Transverse colon (tissue), 4 donors: ENCODE measurements around the gene SLC26A3. TPM values are rescaled to one million over a fixed set of nuclear protein-coding genes. Genes with fewer than 3 reads are reported as not detected.

Experiments used
- DNase-seq: peaks from one replicate; pipeline ENCODE4 v3.0.0-alpha.2; 2019
- H3K27ac ChIP-seq, 4 donors: fragments of 200-600 bp; sonication (generic); 2 replicates each; pipeline ENCODE4 v1.5.1; 2016 to 2018; ENCODE audit warnings: inconsistent platforms in 4 of 4
- H3K27me3 ChIP-seq: fragments of 200-600 bp; sonication (generic); 2 replicates; pipeline ENCODE4 v1.5.1; 2017; ENCODE audit warnings: inconsistent platforms
- H3K36me3 ChIP-seq, 4 donors: fragments of 200-600 bp; sonication (generic); 2 replicates each; pipeline ENCODE4 v1.5.1; 2017 to 2019; ENCODE audit warnings: inconsistent platforms in 4 of 4
- H3K4me1 ChIP-seq, 4 donors: fragments of 200-600 bp; sonication (generic); 2 replicates each; pipeline ENCODE4 v1.5.1; 2017 to 2020; ENCODE audit warnings: inconsistent platforms in 4 of 4
- H3K4me3 ChIP-seq, 4 donors: fragments of 200-600 bp; sonication (generic); 1 replicate in 1 of 4; 2 replicates in 3 of 4; pipeline versions ENCODE4 v1.5.1 to v1.6.1; 2017 to 2019; ENCODE audit warnings: inconsistent platforms in 4 of 4
- H3K9me3 ChIP-seq, 2 donors: fragments of 200-600 bp; sonication (generic); 2 replicates each; pipeline ENCODE4 v1.5.1; 2017 to 2019; ENCODE audit warnings: inconsistent platforms in 2 of 2
- CTCF ChIP-seq, 5 experiments: fragments of 200-600 bp in 3 of 5; fragments of 450-650 bp in 2 of 5; sonication (generic) in 3 of 5; IDR thresholded peaks; 1 replicate in 2 of 5; 2 replicates in 3 of 5; pipeline ENCODE4 v1.5.1; 2016 to 2017; ENCODE audit warnings: antibody characterized with exemption in 5 of 5, inconsistent platforms in 3 of 5, mild to moderate bottlenecking in 2 of 5, moderate library complexity in 1 of 5
- EP300 ChIP-seq: sonication (generic); formaldehyde crosslinking; IDR thresholded peaks from one replicate; pipeline ENCODE4 v1.6.1; 2017; ENCODE audit warnings: antibody characterized with exemption, low read depth
- POLR2A ChIP-seq: fragments of 450-650 bp; IDR thresholded peaks from one replicate; pipeline ENCODE4 v1.6.1; 2016; ENCODE audit warnings: antibody characterized with exemption, mild to moderate bottlenecking, moderate library complexity
- POLR2AphosphoS5 ChIP-seq, 3 donors: sonication (generic); formaldehyde crosslinking; IDR thresholded peaks; one replicate each; pipeline ENCODE4 v1.6.1; 2016; ENCODE audit warnings: antibody characterized with exemption in 3 of 3
- WGBS, 2 donors: methylation state at CpG; one replicate each; pipeline ENCODE4 v1.1.5; 2018; ENCODE audit warnings: low coverage in 1 of 2; 5-methylcytosine and 5-hydroxymethylcytosine counted together
- in situ Hi-C, 4 donors: fragments of 200-750 bp; cut with MboI; loops; one replicate each; pipeline versions ENCODE4 v1.15.0 to v1.15.1; 2017; ENCODE audit warnings: low sequenced_read_pairs in 3 of 4, low pct_ligation_motif_present in 1 of 4, low pct_unique_long_range_greater_than_20kb in 1 of 4
- intact Hi-C: fragments of 100-400 bp; cut with DNase I; formaldehyde crosslinking; loops from one replicate; pipeline ENCODE4 v1.15.1; 2023; ENCODE audit warnings: low total_unique reads
- total RNA-seq, 4 donors: library from RNA; depleted of rRNA; stranded (reverse); fragments of >200 nt; gene quantifications; one replicate each; pipeline ENCODE4 v1.1.0, GENCODE V29; 2016

The SLC26A3 gene
- total RNA-seq, 4 donors from 2014 or later = 296 to 4,526 (median 2,822) TPM

DNA sequence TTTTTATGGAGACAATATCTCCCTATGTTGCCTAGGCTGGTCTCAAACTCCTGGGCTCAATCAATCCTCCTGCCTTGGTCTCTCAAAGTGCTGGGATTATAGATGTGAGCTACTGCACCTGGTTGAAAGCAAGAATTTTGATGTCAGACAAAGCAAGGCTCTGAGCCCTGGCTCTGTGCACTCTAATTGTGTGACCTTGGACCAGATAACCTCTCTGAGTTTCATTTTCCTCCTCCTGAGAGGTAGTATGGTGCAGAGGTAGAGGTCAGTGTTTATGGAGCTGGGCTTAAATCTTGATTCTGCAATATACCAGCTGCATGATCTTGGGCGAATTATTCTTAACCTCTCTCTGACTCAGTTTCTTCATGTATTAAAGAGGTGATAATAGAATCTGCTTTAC is 31.4 kb upstream of the SLC26A3 start:
- H3K27ac ChIP-seq = no peak overlapping the region
- H3K4me1 ChIP-seq = peaks cover 0 to 13% (median 4%) of the 10 kb centered on the region in 4 donors
- no peaks in the 10 kb centered on the region for H3K9me3 ChIP-seq
- no peaks in the 10 kb centered on the region for H3K27me3 ChIP-seq
- no peaks in the 10 kb centered on the region for H3K36me3 ChIP-seq
- no peak for DNase-seq
- WGBS, 2 donors = 96 to 100% methylated on average over 1 of the region's 1 CpG
- in situ Hi-C loops = no loop called here
- TF ChIP-seq POLR2A (no peak), EP300 (no peak), POLR2AphosphoS5 (IDR thresholded peaks at IDR 0.05) (no peak), CTCF (IDR thresholded peaks at IDR 0.05) (no peak)
- H3K4me3 ChIP-seq = no peak overlapping the region
- intact Hi-C loops = no loop called here

GRCh38 chr7:107833684-107834106 is 30.7 kb upstream of the SLC26A3 start:
- H3K27ac ChIP-seq = no peak overlapping the region
- intact Hi-C loops (no loop called here), in situ Hi-C loops (no loop called here)
- peaks cover 0 to 13% (median 4%) of the 10 kb centered on the region in 4 donors for H3K4me1 ChIP-seq
- no peak for DNase-seq
- H3K4me3 ChIP-seq = no peak overlapping the region
- H3K27me3 ChIP-seq = no peaks in the 10 kb centered on the region
- no peaks in the 10 kb centered on the region for H3K36me3 ChIP-seq
- H3K9me3 ChIP-seq = no peaks in the 10 kb centered on the region
- TF ChIP-seq CTCF (IDR thresholded peaks at IDR 0.05) (no peak), EP300 (no peak), POLR2AphosphoS5 (IDR thresholded peaks at IDR 0.05) (no peak), POLR2A (no peak)
- WGBS, 2 donors = 76 to 86% methylated on average over 2 to 7 of the region's 7 CpGs

DNA sequence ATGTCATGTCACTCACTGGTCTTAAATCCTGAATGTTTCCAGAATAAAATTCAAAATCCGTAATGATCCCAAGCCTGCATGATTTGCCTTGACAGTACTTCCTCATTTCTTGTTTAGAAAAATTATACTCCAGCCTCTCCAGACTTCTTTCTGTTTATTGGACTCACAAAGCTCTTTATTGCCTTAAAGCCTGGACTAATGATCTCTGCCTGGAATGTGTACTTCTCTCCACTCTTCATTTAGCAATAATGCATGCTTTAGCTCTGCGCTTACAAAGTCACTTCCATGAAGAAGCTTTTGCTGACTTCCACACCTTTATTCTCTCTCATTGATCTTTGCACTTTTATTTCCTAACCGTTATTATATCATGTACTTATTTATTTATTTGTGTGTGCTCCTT is 27.4 kb upstream of the SLC26A3 start:
- in situ Hi-C loops = no loop called here

DNA sequence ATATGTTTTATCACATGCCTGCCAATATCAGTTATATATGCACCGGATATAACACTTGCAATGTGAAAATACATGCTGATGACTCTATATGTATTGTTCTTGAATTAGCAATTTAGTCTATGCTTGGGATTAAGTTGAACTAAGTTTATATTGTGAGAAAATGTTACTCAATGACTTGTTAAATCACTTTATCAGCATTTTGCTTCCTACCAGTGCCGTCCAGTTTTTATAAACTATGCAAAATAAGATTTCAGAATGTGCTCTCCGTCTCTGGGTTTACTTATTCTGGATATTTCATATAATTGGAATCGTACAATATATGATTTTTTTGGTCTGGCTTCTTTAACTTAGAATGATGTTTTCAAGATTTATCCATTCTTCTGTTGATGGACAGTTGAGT is 25.5 kb upstream of the SLC26A3 start:
- Histone ChIP-seq H3K4me1 (peaks cover 0 to 13% (median 4%) of the 10 kb centered on the region in 4 donors), H3K27me3 (no peaks in the 10 kb centered on the region), H3K9me3 (no peaks in the 10 kb centered on the region), H3K27ac (no peak overlapping the region), H3K36me3 (no peaks in the 10 kb centered on the region), H3K4me3 (no peak overlapping the region)
- in situ Hi-C loops (no loop called here), intact Hi-C loops (no loop called here)
- TF ChIP-seq CTCF (IDR thresholded peaks at IDR 0.05) (no peak), EP300 (no peak), POLR2AphosphoS5 (IDR thresholded peaks at IDR 0.05) (no peak), POLR2A (no peak)
- no peak for DNase-seq
- WGBS, 2 donors = 85 to 87% methylated on average over 4 of the region's 4 CpGs

More for the DNA sequence above, 27.4 kb upstream of the SLC26A3 start:
- no peaks in the 10 kb centered on the region for H3K36me3 ChIP-seq
- H3K27ac ChIP-seq = peak overlapping the region in 3 of 4 donors; percentile 42 to 60 (median 45)
- intact Hi-C loops = no loop called here
- TF ChIP-seq POLR2A = no peak
- no peak for TF ChIP-seq CTCF (IDR thresholded peaks at IDR 0.05)
- TF ChIP-seq EP300 = no peak
- TF ChIP-seq POLR2AphosphoS5 (IDR thresholded peaks at IDR 0.05) = no peak
- H3K27me3 ChIP-seq = no peaks in the 10 kb centered on the region
- no peak overlapping the region for H3K4me3 ChIP-seq
- DNase-seq = no peak
- 49 to 63% methylated on average over 3 of the region's 3 CpGs for WGBS, 2 donors
- no peaks in the 10 kb centered on the region for H3K9me3 ChIP-seq
- H3K4me1 ChIP-seq = peaks cover 0 to 13% (median 4%) of the 10 kb centered on the region in 4 donors
